ENCODE data around the gene MUTYH. TPM values are rescaled to one million over a fixed set of nuclear protein-coding genes. Genes with fewer than 3 reads are reported as not detected.
A peak's percentile ranks its signal among the peaks of the same experiment; 100 is the strongest.

The MUTYH gene
- total and polyA plus RNA-seq, 9 of the 15 experiments (the other 6 are each of a cell fraction or from before 2014, with no cell fraction given), result 3.4 to 53.5 (median 29.0) TPM

- TF ChIP-seq ARID4B (CRISPR knock-in tag; IDR thresholded peaks at IDR 0.05), result peak; percentile 95; the same call in 1 of the 2 replicates
- no peak for TF ChIP-seq HMG20A (CRISPR knock-in tag; conservative IDR thresholded peaks at IDR 0.05)
- TF ChIP-seq IRF9 (tag; IDR thresholded peaks at IDR 0.05), result no peak
- TF ChIP-seq NFIC (IDR thresholded peaks at IDR 0.05), result peak; percentile 95
- peak; percentile 34 for TF ChIP-seq GMEB1 (CRISPR knock-in tag; IDR thresholded peaks at IDR 0.05)
- TF ChIP-seq CXXC5 (CRISPR knock-in tag; IDR thresholded peaks at IDR 0.05), result peak; percentile 96
- peak; percentile 69 for TF ChIP-seq SMARCA4 (IDR thresholded peaks at IDR 0.05)
- TF ChIP-seq, protein P1, sequence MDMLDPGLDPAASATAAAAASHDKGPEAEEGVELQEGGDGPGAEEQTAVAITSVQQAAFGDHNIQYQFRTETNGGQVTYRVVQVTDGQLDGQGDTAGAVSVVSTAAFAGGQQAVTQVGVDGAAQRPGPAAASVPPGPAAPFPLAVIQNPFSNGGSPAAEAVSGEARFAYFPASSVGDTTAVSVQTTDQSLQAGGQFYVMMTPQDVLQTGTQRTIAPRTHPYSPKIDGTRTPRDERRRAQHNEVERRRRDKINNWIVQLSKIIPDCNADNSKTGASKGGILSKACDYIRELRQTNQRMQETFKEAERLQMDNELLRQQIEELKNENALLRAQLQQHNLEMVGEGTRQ (CRISPR knock-in tag; IDR thresholded peaks at IDR 0.05), result no peak; the same call in 1 of the 2 replicates
- TF ChIP-seq ZFX (CRISPR knock-in tag; IDR thresholded peaks at IDR 0.05), result peak; percentile 93
- no peak for TF ChIP-seq MAFF (IDR thresholded peaks at IDR 0.05; ENCODE audit: low read length)
- TF ChIP-seq ZNF695 (CRISPR knock-in tag; IDR thresholded peaks at IDR 0.05), result no peak
- TF ChIP-seq ZNF143 (CRISPR knock-in tag; IDR thresholded peaks at IDR 0.05), result peak; percentile 79
- no peak for TF ChIP-seq MEF2A (IDR thresholded peaks at IDR 0.05; ENCODE audit: control insufficient read depth, low read depth, low read length)
- no peak for TF ChIP-seq ZNF121 (CRISPR knock-in tag; conservative IDR thresholded peaks at IDR 0.05)
- TF ChIP-seq KDM5B (IDR thresholded peaks at IDR 0.05; ENCODE audit: insufficient replicate concordance, low read depth, low read length), result peak; percentile 90
- TF ChIP-seq TAL1 (IDR thresholded peaks at IDR 0.05), result no peak
- TF ChIP-seq POLR2AphosphoS5 (IDR thresholded peaks at IDR 0.05; ENCODE audit: control insufficient read depth, insufficient read depth, low read depth, low read length), result peak; percentile 94
- TF ChIP-seq POLR2AphosphoS2 (IDR thresholded peaks at IDR 0.05; ENCODE audit: low read length), result peak; percentile 64; the same call in 1 of the 2 replicates
- no peak for TF ChIP-seq ZNF444 (CRISPR knock-in tag; IDR thresholded peaks at IDR 0.05)
Observed at GRCh38 chr1:45339789-45340558, at the start of gene MUTYH, which contains the start of gene TOE1 (continued).

Data from K562 (cell line).